Lung (tissue), 12 donors: ENCODE data around the gene MYH11. TPM values are rescaled to one million over a fixed set of nuclear protein-coding genes. Genes with fewer than 3 reads are reported as not detected.

ENCODE experiments used
- ATAC-seq: fragments of 200-7000 bp; cut with Tn5 transposase; one replicate; pipeline ENCODE4 v1.9.1; 2020; ENCODE audit warnings: moderate number of reproducible peaks; ENCODE audit not compliant: insufficient read depth, low FRiP score
- DNase-seq, 3 donors: peaks; one replicate each; pipeline ENCODE4 v3.0.0-alpha.2; 2013 to 2017
- H3K27ac ChIP-seq, 2 donors: one replicate each; pipeline ENCODE4 v1.5.1; 2013; ENCODE audit warnings: mild to moderate bottlenecking in 2 of 2, moderate library complexity in 2 of 2, control low read depth in 1 of 2, inconsistent platforms in 1 of 2, low read depth in 1 of 2, low read length in 1 of 2
- H3K27me3 ChIP-seq, 3 donors: one replicate each; pipeline ENCODE4 v1.5.1; 2013; ENCODE audit warnings: low read length in 2 of 3; ENCODE audit not compliant: control insufficient read depth in 3 of 3, insufficient read depth in 3 of 3
- H3K36me3 ChIP-seq, 4 donors: one replicate each; pipeline ENCODE4 v1.5.1; 2013; ENCODE audit warnings: low read length in 4 of 4, mild to moderate bottlenecking in 1 of 4, moderate library complexity in 1 of 4; ENCODE audit not compliant: control insufficient read depth in 4 of 4, insufficient read depth in 4 of 4
- H3K4me1 ChIP-seq, 5 donors: one replicate each; pipeline ENCODE4 v1.5.1; 2013; ENCODE audit warnings: low read length in 5 of 5, mild to moderate bottlenecking in 2 of 5, moderate library complexity in 1 of 5; ENCODE audit not compliant: control insufficient read depth in 5 of 5, insufficient read depth in 5 of 5
- H3K4me3 ChIP-seq: one replicate; pipeline ENCODE4 v1.5.1; 2013; ENCODE audit warnings: mild to moderate bottlenecking, control low read depth, moderate library complexity
- H3K9ac ChIP-seq, 2 donors: one replicate each; pipeline ENCODE4 v1.5.1; 2013; ENCODE audit warnings: low read length in 2 of 2, control low read depth in 1 of 2; ENCODE audit not compliant: insufficient read depth in 1 of 2
- H3K9me3 ChIP-seq, 4 donors: one replicate each; pipeline ENCODE4 v1.5.1; 2013; ENCODE audit warnings: low read length in 3 of 4, mild to moderate bottlenecking in 1 of 4, moderate library complexity in 1 of 4; ENCODE audit not compliant: control insufficient read depth in 4 of 4, insufficient read depth in 3 of 4
- CTCF ChIP-seq: IDR thresholded peaks from 2 replicates; pipeline ENCODE4 v1.5.1; 2012; ENCODE audit warnings: mild to moderate bottlenecking; ENCODE audit errors: control extremely low read depth, extremely low read depth
- WGBS, 2 donors: extraction: QIAGEN DNeasy Blood & Tissue Kit; methylation state at CpG; one replicate each; pipeline ENCODE4 v1.1.7; 2013; 5-methylcytosine and 5-hydroxymethylcytosine counted together
- polyA plus RNA-seq, 2 donors: library from polyadenylated mRNA; stranded (reverse); fragments of 200-250 nt; gene quantifications; one replicate each; pipeline ENCODE4 v1.2.1, GENCODE V29; 2013
- total RNA-seq, 2 donors: library from RNA; depleted of rRNA in 1 of 2; stranded (reverse); fragments of >200 nt in 1 of 2; gene quantifications; one replicate each; pipeline ENCODE4 v1.2.1, GENCODE V29; 2014 to 2021
- donor health status: control.
- donor health status: control.
- donor health status: Bipolar disorder and iron deficiency.
- donor health status: healthy.
- donor health status: DM: yes; HTN: yes; CAD: no.

The MYH11 gene
- total and polyA plus RNA-seq, 4 donors, result 25.7 to 146 (median 55.0) TPM

GRCh38 chr16:15881794-15882379 is 25.1 kb upstream of the MYH11 start:
- WGBS, 2 donors, result 93% methylated on average over 13 of the region's 13 CpGs
- H3K9ac ChIP-seq, result no peak overlapping the region
- H3K4me1 ChIP-seq, result peaks cover 0 to 6% (median 4%) of the 10 kb centered on the region in 5 donors
- DNase-seq, result no peak
- TF ChIP-seq CTCF, result no peak
- ATAC-seq, result no peak
- H3K27ac ChIP-seq, result no peak overlapping the region
- no peak overlapping the region for H3K4me3 ChIP-seq
- no peaks in the 10 kb centered on the region for H3K27me3 ChIP-seq
- H3K36me3 ChIP-seq, result peaks cover 0 to 21% (median 9%) of the 10 kb centered on the region in 4 donors
- H3K9me3 ChIP-seq, result no peaks in the 10 kb centered on the region

GRCh38 chr16:15880434-15881308 is 23.8 kb upstream of the MYH11 start:
- ATAC-seq, result no peak
- Histone ChIP-seq H3K4me1 (peaks cover 0 to 3% (median under 1%) of the 10 kb centered on the region in 5 donors), H3K9ac (no peak overlapping the region), H3K27me3 (no peaks in the 10 kb centered on the region), H3K27ac (no peak overlapping the region), H3K4me3 (no peak overlapping the region), H3K9me3 (no peaks in the 10 kb centered on the region), H3K36me3 (peaks cover 5 to 23% (median 9%) of the 10 kb centered on the region in 4 donors)
- no peak for DNase-seq
- TF ChIP-seq CTCF, result no peak
- WGBS, 2 donors, result 79 to 93% methylated on average over 5 of the region's 5 CpGs

GRCh38 chr16:15879255-15879811 is 22.5 kb upstream of the MYH11 start:
- H3K4me3 ChIP-seq, result no peak overlapping the region
- WGBS, 2 donors, result 86 to 90% methylated on average over 2 of the region's 2 CpGs
- no peak overlapping the region for H3K9ac ChIP-seq
- H3K27me3 ChIP-seq, result no peaks in the 10 kb centered on the region
- DNase-seq, result no peak
- H3K27ac ChIP-seq, result peak overlapping the region in 1 of 2 donors; percentile 59
- TF ChIP-seq CTCF, result no peak
- H3K9me3 ChIP-seq, result no peaks in the 10 kb centered on the region
- ATAC-seq, result no peak
- peaks cover 0 to 3% (median 0%) of the 10 kb centered on the region in 5 donors for H3K4me1 ChIP-seq
- H3K36me3 ChIP-seq, result peaks cover 7 to 22% (median 10%) of the 10 kb centered on the region in 4 donors
